Activated naive CD4-positive, alpha-beta T cell (primary cell): ENCODE data around the gene TMEM18.

Source experiments
- DNase-seq, 4 experiments: peaks; one replicate each; lab custom pipeline; 2025; lab: John Stamatoyannopoulos, UW

The TMEM18 gene

GRCh38 chr2:634041-634440, 43.2 kb downstream of the TMEM18 start:
- no peak for DNase-seq

DNA sequence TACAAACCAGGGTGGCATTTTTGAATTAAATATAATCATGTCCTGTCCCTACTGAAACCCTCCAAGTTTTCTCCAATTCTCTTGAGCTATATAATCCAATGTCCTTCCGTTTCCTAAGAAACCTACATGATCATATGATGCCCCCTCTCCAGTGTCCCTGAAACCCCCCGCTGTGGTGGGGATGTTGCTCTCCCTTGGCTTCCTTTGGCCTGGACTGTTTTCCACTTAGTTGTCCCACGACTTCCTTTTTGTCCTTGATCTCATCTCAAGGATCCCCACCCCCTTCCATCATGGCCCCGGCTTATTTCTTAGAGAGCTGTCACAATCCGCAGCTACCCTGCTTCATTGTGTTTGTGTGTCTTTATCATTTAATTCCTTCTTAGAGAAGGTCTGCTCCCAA, 43.8 kb downstream of the TMEM18 start:
- no peak for DNase-seq

DNA sequence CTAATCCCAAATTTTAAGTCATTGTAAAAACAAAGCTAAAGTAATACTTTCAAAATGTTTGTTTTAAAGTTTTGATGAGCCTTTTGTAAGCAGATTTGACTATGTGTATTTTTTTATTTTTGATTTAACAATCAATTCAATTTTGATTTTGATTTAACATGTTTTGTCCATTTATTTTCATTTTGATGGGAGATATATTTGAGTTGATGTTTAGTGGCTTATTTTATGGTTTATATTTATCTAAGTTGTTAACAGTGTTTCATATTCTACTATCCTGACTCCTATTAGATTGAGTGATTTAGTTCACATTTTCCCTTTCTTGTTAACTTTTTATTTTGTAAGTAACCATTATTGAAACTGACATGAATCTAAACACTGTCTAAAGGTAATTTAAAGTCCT, 44.7 kb downstream of the TMEM18 start:
- no peak for DNase-seq

DNA sequence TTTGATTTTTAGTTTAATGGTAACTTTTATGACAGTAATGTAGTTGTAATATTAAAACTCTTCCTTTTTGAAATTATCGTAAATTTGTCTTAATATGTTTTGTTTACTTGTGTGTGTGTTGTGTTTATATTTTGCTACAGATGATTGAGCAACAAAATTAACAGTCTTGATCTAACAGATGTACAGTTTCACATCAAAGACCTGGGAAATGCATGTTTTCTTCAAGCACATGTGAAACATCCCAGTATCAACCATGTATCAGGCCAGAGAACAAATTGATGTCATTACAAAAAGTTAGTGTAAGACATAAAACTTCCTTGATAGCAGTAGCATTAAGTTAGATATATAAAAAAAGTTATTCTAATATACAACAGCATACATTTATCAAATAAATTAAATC, 45.5 kb downstream of the TMEM18 start:
- no peak for DNase-seq

GRCh38 chr2:630451-631320, 46.5 kb downstream of the TMEM18 start:
- no peak for DNase-seq

- no peak for DNase-seq
These were observed 47.2 kb downstream of the TMEM18 start for GRCh38 chr2:629961-630360.

- DNase-seq: no peak
These were observed 48.6 kb downstream of the TMEM18 start for GRCh38 chr2:628651-629050.

- no peak for DNase-seq
These were observed 49.2 kb downstream of the TMEM18 start for GRCh38 chr2:627926-628560.

DNA sequence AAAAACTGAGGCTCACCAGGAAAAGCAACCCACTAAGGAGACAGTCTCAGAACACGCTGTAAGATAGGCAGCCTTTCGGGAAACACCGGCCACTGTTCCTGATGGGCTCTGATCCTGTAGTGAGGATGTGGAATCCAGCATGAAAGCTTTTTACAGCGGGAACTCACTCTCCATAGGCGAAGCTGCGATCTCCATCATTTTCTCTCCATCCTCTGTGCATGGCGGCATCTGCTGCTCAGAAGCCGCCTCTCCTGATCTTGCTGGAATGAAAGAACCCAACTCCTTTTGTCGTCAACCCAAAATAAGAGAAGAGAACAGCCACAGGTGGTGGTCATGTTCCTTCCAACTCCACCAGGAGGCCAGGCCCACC, 49.9 kb downstream of the TMEM18 start:
- no peak for DNase-seq

GRCh38 chr2:626491-627339, 50.5 kb downstream of the TMEM18 start:
- no peak for DNase-seq

DNA sequence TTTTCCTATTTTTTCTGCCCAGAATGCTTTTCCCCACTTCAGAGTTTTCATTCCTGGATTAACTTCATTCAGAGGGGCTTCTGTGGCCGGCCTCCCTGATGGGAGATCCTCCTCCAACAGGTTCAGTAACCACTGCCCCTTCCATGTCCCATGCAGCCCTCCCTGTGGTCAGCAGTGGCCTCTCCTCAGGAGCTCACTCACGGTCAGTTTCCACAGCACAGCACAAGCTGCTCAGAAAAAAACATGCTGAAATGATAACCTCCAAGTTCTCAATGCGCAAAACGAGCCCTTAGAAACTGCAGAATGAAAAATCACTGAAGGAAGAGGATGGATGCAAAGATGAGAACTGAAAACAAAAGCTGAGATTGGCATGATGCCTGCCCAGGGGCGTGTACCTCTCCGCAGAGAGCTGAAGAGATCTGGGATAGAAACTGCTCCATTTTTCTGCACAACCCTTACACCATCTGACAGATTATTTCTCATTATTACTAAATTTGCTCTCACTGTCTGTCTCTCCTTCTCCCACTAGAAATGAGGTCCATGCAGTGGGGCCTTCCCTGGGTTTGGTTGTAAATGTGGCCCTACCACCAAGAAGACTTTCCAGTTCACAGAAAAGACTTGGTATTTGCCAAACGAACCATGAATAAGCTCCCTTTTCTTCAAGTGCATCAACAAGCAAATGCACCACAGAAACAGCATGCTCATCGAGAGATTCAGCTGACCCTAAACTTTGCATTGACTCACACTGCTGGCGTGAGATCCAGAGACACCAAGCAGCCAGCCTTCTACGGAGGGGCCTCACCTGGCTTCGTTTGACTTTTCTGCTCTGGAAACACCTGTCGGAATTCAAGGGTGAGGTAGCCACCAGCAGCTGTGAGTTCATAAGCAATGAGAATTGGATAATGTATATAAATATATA, 51.5 kb downstream of the TMEM18 start:
- DNase-seq: no peak

DNA sequence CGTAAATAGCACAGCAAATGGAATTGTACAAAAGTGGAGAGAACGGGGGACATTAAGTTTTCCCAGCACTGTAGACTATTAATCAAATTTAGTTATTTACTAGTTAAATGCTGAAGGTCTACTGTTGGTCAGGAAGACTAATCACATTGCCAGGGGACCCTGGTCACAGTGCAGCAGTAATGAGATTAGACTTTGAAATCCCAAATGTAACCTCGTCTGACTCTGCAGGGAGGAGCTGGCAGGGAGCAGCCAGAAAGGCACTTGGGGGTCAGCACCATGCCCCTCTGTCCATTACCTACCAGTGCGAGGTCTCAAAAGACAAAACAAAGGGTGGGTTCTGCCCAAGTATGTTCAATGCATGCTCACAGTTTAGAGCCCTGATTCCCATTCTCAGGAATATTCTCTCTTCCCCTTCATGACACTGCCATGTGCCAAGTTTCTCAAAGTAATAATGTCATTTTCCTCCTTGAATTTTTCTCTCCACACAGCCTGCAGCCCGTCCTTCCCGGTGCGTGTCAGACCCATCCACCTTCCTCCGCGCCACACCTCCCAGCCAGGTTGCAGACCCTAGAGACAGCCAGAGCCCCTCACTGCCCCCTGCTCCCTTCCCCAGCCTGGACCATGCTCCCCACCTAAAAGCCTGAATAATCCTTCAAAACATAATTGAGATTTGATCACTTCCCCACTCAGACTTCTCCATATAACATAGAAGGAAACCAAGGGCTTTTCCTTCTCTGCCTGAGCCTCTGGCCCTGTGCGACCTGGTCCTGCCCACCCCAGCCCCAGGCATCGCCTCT, 52.5 kb downstream of the TMEM18 start:
- DNase-seq: no peak

DNA sequence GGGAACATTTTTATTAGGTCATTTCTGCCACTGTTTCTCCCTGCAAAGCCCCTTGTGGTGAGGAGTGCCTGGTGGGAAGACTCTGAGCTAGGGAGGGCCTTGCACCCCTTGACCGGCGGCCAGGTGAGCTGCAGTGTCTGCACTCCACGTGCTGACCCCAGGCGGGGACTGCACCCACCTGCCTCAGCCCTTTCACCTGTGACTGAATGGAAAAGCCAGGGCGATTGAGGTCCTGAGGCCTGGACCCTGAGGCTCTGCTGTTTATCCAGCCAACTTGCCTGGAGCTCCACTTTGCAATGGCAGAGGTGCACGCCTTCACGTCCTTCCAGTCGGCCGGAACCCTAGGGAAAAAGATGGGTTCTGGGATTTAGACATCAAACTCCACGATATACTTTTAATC, 53.1 kb downstream of the TMEM18 start:
- DNase-seq: no peak

DNA sequence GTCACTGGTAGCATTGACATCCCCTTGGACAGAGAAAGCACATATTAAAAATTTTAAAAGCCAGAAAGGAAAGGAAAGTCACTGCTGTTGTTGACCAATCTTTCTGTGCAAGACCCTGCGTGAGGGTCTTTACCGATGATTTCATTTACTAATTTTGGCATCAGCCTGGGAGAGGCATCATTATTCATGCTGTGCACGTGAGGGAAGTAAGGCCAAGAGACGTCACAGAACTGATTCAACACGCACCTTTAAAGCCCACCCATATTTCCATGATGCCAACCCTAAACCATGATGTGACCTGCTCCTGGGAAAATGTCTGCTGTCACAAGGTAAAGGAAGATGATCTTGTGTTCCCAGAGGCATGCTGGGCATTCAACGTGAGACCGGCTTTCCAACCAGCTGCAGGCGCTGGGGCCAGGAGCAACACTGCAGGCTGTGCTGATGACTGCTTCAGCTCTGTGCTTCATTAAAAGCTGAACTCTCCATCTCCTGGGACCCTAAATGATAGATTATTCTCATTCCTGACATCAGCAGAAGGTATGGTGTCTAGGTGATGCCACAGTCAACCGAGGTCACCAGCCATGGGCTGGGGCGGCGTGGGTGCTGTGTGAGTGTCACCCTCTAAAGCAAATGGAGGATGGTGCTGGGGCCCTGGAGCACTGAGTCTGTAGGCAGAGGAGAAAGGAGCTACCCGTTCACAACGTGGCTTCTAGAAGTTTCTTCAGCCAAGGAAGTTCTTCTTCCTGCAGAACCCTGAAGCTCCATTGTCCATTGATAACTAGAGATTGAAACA, 53.9 kb downstream of the TMEM18 start:
- DNase-seq: no peak

DNA sequence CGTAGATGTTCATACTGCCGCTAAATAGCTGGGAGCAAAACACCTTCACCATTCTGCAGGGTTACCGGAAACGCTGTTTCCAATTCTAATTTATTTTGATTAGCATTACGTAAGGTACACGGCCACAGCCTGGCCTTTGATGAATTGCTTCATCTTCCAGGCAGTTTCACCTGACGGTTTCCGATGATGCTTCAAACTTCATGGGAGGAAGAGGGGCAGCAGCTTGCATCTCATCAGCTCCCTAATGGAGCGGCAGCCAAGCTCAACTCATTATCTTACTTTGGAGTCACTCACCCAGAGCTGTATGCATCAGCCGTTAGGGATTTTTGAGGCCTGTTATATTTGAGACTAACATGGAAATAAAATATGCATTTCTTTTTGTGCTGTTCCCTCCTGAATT, 54.8 kb downstream of the TMEM18 start:
- no peak for DNase-seq

- no peak for DNase-seq
These were observed 55.7 kb downstream of the TMEM18 start for GRCh38 chr2:621303-622099.

DNA sequence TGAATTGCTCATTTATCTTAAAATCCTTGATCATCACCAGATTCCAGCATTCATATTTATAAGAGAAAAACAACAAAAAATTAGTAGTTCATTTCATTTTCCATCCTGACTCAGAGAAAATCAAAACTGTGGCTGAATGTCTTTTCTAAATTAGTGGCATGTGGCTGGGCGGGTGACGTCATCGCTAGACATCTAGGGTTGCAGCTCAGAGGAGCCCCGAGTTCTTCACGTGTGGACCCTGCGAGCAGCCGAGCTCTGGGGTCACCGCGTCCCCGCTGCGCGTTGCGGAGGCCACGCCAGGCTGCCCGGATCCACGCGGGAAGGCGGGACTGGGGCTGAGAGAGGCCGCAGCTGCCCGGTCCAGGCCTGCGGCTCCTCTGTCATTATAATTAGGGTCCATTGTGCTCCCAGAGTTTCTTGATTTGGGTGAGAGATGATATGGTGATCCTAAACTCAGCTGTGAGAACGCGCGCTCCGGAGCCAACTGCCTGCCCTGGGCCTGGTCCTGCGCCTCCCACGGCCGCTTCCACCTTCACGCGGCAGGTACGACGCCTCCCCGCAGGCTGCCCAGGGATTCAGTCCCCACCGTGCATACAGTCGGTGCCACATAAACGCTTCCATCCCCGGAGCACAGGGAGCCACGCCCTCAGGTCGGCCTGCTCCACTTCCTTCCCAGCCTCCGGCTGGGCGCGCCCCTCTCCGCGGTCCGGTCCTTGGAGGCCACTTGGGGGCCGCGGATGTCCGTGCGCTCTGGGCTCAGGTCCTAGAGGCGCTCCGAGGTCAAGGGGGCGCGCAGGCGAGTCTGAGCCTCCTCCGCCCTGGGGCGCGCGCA, 56.5 kb downstream of the TMEM18 start:
- DNase-seq: no peak

DNA sequence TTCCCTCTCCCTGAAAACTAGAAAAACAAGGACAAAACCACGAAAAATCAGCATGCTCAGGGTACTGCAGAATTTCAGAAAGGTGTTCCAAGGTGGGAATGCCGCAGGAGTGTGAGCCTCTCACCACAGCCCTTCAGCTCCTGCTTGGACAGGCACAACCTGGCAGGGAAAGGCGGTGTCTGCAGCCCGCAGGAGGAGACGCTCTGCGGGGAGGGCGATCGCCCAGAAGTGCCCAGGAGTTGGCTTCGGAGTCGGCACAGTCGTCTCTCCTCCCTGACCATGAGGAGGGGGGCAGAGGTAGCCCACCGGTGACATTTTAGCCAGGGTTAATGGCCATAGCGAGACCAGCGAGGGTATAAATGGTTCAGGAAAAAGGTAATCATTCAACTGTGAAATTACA, 57.2 kb downstream of the TMEM18 start:
- DNase-seq: no peak
